Activated CD4-positive, alpha-beta T cell treated with anti-CD3 and anti-CD28 coated beads for 1 hour (primary cell): Measurements from ENCODE around the gene ANKRD33B.

Experiments used
- DNase-seq: peaks from one replicate; pipeline ENCODE4 v3.0.0-alpha.2; 2020

ANKRD33B gene

DNA sequence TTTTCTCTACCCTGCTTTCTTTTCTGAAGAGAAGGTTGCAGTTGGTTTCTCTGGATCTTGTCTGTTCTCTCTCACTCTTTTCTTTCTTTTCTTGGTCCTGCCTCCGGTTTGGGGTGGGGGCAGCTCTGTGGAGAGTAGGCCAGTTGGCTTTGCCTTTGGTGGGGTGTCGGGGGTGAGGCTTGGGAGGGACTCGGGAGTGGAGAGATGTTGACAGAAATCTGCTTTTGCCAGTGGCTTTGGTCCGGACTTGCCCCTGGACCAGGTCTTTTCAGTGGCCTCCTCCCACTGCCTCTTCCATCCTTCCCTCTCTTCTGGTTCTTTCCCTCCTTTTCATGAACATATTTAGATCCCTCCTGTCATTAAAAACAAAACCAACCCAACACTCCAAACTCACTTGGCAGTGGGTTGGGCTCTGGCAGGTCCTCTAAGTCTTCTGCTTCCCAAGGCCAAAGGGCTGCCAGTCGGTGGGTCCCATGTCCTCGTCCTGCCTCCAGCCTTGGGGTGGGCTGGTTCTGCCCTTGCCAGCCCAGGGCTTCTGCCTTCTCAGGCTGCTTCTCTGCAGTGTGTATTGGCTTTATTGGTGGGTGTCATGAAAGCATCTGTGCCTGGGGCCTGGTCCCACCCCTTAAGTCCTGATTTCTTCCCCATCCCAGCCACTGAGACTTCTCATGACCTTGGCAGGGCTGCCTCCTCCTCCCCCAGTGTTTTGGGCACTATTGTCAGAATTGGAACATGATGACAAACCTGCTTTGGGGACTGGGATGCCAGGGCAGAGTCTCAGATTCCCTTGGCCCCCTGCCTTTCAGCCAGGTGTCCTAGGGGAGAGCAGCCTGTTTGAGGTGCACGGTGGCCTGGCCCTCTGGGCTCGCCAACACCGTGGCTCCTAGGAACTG lies 16.9 kb downstream of the ANKRD33B start:
- DNase-seq: no peak

DNA sequence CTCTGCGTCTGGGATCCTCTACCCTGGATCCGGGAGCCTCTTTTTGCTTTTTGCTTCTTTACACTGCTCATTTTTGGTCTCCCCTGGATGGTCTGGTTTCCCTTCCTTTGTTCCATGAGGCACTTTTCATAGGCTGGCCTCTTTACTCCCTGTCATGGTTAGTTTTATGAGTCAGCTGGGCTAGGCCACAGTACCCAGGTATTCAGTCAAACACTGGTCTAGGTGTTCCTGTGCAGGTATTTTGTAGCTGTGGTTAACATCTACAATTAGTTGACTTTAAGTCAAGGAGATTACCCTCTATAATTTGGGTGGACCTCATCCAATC lies 17.5 kb downstream of the ANKRD33B start:
- no peak for DNase-seq

DNA sequence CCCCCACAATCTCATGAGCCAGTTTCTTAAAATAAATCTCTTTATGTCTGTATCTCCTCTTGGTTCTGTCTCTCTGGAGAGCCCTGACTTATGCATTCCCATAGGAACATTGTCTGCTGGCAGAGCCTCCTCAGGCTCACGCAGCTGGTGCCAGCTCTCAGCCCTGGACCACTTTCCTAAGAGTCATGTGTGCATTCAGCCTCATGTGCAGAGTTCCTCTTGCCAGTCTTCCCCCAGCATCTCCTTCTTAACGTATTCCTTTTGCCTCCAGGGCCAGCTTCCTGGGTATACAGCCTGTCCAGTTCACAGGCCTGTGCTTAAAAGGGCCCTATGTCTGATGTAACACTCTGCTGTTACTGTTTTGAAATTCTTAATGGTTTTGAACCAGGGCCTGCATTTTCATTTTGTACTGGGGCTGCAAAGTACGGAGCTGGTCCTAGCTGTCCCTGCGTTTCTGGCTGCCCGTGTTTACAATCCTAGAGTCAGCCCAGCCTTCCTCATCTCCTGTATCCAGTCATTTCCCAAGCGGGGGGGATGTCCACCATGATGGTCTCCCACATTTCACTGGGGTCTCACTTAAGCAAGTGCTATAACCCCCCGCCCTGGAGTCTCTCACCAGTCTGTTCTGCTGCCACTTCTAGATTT lies 18.1 kb downstream of the ANKRD33B start:
- no peak for DNase-seq

DNA sequence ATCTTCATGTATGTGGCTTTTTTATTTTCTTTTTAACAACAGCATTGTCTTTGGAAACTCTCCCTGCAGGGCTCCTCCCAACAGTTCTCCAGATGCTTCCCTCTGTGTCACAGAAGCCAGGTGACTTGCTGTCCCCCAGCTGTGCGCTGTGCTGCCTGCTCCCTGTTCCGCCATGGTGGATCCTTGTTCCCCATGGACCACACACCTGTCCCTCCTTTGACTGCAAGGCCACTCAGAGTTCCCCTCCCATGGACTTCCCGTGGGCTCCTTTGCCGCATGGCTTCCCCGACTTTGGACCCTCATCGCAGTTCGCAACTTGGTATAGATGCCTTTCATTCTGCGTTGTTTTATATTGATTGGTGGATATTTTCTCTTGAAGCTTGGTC lies 18.6 kb downstream of the ANKRD33B start:
- no peak for DNase-seq

GRCh38 chr5:10583663-10584572 lies 20.0 kb downstream of the ANKRD33B start:
- no peak for DNase-seq

GRCh38 chr5:10584714-10585517 lies 21.0 kb downstream of the ANKRD33B start:
- DNase-seq: no peak

- DNase-seq: no peak
Observed at GRCh38 chr5:10585518-10585915, 21.6 kb downstream of the ANKRD33B start.

GRCh38 chr5:10586008-10586407 lies 22.1 kb downstream of the ANKRD33B start:
- no peak for DNase-seq

DNA sequence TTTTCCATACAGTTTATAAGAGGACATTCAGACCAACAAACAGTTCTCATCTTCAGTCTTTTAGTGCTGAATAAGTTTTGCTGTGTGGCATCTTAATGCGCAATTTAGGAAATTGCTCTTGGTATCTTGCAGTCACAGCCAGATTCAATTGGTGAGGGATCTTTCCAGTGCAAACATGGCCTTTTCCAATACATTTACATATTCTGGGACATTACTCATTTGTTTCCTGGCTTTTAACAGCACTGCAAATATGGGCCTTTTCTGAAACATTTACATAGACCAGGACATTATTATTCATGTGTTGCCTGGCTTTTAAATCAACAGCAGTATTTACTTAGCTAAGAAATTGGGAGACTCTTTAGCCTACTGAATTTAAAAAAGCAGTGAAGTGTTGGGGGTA lies 22.7 kb downstream of the ANKRD33B start:
- DNase-seq: no peak

DNA sequence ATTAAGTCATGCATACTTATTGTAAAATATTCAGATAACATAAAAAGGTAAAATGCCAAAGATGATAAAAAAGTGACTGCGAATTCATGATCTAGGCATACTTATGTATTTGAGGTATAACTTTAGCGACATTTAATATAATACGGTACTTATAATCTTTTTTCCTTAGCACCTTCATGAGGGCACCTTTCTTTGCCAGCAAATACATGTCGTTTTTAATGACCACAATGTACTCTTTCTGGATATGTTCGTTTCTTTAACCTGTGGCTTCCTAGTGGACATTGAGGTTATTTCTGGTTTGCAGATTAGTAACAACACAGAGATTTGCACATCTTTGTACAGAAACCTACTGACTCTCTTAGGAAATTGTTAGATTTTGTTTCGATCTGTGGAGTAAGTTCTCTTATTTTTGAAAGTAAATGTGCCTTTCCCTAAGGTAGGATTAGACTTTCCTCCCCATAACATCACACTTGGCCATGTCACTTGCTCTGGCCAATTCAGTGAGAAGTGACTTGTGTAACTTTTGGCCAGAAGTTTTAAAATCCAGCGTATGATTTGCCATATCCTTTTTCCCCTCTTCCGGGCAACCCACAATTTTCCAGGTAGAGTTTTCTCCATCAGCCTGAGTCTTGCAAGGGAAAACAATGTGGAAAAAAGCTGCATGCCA lies 24.4 kb downstream of the ANKRD33B start:
- DNase-seq: no peak

- no peak for DNase-seq
Observed at GRCh38 chr5:10588779-10589447, 25.0 kb downstream of the ANKRD33B start.

DNA sequence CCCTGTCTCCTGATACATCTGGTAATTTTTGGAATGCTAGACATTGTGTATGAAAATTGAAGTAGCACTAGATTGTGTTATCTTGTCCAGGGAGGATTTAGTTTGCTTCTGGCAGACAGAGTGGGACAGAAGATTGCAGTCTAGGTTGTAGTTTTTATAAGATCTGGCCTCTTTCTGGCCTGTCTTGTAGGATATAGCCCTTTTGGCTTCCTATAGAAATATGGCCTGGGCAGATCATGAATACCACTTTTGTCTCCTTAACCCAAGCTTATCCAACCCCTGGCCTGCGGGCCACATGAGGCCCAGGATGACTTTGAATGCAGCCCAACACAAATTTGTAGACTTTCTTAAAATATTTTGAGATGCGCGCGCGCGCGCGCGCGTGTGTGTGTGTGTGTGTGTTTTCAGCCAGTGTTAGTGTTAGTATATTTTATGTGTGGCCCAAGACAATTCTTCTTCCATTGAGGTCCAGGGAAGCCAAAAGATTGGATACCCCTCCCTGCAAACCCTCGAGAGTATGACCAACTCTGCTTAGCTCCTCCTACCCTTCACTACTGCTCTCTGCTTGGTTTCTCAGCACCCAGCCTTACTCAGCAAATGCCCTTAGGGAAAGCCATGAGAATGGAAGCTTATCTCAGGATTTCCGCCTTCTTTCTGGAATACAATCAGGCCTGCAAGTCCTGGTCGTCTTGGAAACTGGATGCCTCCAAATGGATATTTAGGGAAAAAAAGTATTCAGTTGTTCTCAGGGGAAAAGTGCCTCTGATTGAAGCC lies 26.5 kb downstream of the ANKRD33B start:
- DNase-seq: no peak

- DNase-seq: no peak
Observed at GRCh38 chr5:10591159-10591558, 27.3 kb downstream of the ANKRD33B start.

- DNase-seq: no peak
Observed at GRCh38 chr5:10591966-10592365, 28.1 kb downstream of the ANKRD33B start.

DNA sequence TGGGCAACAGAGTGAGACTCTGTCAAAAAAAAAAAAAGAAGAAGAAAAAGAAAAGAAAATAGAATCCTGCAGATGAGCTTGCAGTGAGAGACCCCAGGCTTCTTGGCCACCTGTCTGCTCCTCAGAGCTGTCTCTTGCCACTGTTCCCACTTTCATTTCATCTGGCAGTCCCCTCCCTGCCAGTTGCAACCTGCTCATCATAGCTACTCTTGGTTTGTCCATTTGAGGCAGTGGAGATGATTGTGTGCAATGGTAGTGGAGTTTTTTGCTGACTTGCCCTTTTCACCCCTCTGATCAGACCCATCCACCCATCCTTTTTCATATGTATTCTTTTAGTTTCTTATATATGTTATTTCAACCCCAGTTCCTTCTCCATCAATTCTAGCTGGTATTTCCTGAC lies 28.7 kb downstream of the ANKRD33B start:
- DNase-seq: no peak

DNA sequence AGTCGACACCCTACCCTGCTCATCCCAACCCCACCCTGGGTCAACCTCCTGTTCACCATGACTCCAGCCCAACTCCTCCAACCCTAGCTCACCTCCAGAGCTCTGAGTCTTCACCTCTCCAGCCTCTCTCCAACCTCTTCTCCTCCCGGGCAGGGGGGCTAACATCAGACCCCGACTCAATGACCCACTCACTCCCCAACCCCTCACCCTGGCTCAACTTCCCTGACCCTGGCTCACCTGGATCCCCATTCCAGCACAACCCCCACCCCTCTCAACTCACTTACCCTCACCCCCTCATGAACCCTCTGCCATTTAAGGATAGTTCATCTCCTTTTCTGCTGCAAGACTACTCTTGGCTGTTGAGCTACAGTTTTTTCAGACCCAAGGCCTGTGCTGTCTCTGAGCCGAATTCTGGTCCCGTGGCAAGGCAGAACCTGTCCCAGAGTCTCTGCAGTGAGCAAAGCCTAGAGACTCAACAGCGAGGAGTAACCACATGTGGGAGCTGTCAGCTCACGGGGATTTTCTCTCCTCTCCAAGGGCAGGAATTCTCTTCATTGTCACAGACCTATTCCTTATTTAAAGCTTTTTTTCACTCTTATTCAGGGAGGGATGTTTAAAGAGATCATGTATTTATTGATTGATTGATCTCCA lies 29.8 kb downstream of the ANKRD33B start:
- no peak for DNase-seq

DNA sequence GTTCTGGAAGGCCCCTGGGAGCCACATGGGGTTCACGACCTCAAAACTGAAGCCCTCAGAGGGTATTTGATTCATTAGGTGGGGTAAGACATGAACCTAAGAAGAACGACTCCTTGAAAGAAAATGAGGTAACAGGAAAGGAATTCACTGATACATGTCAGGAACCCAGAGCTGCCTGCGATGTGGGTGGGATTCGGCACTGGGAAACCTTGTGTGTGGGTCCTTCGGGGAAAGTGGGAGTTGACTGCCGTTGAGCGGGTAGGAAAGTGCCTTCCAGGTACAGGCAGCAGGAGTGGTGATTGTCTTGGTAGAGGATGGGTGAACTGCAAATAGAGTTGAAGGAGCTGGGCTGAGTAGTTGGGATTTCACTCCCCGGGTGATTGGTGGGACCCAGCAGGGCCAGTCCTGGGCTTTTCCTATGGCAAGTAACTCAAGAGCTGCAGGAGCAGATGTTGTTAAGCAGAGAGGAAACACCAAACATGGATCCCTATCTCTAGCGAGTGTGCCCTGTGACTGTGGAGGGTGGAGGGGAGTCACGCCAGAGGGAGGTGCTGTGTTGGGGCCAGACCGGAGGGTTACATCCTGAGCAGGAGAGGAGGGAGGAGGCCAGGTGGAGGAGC lies 30.8 kb downstream of the ANKRD33B start:
- no peak for DNase-seq

GRCh38 chr5:10595293-10595671 lies 31.4 kb downstream of the ANKRD33B start:
- DNase-seq: no peak

DNA sequence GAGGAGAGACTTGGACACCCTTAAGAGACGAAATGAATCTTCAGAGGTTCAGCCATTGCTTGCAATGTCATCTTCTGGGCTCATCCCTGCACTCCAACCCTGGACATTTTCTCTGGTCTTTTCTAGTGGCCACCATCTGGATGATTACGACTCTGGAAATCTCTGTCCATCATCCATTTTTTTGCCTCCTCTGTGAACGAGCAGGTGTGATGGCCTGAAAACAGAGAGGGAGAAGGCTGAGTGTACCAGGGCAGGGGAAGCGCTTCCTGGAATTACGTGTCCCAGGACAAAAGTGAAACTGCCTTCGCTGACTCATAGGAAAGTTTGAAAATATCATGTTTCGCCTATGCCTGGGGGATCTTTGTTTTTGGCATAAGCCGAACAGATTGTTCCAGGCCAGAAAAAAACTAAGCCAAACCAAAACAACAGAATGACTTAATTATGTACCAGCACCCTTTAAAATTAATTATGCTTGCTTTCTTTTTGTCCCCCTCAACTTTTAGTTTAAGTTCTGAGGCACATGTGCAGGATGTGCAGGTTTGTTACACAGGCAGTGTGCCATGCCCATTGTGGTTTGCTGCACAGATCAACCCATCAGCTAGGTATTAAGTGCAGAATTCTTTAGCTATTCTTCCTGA lies 31.9 kb downstream of the ANKRD33B start:
- DNase-seq: no peak
